Fibroblast of the conjunctiva (primary cell): ENCODE data around the gene ELFN1.

Experiments used
- DNase-seq: peaks from one replicate; pipeline ENCODE4 v3.0.0-alpha.2; 2010; ENCODE audit warnings: low read depth

Gene ELFN1

DNA sequence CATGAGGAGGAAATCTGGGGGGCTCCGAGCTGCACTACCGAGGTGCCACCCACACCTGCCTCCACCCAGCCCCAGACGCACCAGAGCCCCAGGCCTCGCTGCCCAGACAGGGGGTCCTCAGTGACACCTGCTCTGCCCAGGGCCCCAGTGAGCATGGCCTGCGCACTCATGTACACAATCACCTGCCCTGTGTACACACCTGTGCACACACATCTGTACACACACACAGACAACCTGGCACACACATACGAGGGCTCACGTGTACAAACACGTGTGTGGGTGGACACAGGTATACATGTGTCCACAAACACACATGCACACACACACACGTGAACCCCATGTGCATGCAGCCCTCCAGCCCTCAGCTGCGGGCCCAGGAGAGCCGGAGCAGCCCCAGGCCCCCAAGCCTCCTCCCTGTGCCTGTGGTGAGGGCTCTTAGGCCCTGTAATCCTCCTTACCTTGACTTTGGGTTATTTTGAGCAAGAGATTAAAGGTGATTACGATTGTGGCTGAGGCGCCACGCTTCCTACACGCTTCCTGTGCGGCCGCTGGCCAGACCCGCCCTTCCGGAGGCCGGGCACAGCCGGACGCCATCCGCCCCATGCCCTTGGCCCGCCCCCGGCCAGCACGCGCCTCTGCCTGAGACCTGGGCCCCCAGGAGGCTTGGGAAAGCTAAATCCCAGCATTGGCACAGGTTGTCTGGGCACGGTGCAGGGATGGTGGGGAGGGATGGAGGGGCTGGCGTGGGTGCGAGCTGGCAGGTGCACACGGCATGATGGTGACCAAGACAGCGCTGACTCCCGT is 71.9 kb downstream of the ELFN1 start:
- DNase-seq, result no peak

DNA sequence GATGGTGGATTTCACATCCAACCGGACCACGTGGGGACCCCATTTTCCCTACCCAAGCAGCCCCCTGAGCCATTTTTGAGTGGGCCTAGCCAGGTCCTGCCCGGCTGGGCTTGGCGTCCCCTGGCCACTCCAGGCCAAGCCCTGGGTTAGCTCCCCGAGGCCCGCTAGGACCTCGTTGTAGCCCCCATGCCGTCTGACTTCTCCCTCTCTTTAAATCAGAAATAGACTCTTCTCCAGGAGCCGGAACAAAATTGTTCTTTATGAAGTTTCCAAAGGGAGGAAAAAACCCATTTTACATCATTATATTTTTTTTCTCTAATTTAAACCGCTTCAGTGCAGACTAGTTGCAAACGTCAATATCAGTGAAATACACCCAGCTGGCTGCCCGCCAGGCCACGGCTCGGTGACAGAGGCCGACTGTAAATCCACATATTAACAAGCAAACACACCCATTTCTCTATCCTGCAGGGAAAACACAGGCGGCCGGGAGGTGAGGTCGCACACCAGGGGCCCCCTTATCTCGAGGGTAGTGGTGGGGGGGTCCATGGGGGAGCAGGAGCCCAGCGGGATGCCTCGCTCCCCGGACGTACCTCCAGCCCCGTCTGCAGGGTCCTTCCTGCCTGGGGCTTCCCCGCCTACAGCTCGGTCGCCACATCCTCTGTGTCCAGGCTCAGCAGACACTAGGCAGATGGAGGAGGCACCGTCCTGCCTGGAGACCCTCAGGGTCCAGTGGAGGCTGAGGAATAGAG is 72.7 kb downstream of the ELFN1 start:
- no peak for DNase-seq

DNA sequence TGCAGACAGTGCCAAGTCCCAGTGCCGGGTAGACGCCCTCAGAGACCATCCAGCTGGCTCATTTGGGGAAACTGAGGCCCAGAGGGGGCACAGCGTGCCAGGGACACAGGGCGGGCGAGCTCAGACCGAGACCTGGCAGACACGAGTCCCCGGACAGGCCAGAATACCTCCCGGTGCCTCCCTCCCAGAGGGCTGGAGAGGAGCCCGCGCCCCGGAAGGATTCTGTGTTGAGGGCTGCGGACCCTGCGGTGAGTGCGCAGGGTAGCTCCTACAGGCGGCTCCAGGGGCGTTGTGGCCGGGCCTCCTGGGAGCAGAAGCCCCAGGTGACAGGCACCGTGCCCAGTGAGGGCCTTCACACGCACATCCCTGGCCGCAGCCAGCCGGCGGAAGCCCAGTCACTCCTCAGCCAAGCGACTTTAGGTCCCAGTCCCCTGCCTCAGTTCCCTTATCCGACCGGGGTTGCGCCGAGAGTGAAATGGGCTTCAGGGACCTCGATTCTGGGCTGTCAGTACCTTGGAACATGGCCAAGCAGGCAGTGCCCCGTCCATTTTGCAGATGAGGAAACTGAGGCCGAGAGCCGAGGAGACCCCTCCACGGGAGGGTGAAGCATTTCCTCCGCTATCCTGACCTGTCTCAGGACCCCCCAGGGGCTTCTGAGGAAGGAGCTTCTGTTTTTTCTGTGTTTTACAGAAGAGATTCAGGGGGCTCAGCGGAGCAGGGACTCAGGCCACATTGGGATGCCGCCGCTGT is 73.6 kb downstream of the ELFN1 start:
- no peak for DNase-seq

DNA sequence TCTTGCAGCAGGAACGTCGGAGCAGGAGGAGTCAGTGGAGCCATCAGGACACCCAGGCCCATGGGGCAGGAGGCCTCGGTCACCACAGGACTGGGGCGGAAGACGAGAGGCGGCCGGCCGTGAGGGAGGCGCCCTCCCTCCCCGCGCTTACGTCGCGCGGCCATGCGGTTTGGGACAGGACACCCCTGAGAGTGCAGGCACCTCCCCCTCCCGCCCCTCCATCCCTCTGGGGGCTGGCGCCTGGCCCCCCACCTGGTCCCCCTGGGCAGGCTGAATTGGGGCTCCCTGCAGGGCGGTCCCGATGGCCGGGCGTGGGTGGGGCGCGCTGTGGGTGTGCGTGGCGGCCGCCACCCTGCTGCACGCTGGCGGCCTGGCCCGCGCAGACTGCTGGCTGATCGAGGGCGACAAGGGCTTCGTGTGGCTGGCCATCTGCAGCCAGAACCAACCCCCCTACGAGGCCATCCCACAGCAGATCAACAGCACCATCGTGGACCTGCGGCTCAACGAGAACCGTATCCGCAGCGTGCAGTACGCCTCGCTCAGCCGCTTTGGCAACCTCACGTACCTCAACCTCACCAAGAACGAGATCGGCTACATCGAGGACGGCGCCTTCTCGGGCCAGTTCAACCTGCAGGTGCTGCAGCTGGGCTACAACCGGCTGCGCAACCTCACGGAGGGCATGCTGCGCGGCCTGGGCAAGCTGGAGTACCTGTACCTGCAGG is 74.4 kb downstream of the ELFN1 start:
- no peak for DNase-seq

DNA sequence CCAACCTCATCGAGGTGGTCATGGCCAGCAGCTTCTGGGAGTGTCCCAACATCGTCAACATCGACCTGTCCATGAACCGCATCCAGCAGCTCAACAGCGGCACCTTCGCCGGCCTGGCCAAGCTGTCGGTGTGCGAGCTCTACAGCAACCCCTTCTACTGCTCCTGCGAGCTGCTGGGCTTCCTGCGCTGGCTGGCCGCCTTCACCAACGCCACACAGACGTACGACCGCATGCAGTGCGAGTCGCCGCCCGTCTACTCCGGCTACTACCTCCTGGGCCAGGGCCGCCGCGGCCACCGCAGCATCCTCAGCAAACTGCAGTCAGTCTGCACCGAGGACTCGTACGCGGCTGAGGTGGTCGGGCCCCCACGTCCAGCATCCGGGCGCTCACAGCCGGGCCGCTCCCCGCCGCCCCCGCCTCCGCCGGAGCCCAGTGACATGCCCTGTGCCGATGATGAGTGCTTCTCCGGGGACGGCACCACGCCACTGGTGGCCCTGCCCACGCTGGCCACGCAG is 75.0 kb downstream of the ELFN1 start:
- no peak for DNase-seq

DNA sequence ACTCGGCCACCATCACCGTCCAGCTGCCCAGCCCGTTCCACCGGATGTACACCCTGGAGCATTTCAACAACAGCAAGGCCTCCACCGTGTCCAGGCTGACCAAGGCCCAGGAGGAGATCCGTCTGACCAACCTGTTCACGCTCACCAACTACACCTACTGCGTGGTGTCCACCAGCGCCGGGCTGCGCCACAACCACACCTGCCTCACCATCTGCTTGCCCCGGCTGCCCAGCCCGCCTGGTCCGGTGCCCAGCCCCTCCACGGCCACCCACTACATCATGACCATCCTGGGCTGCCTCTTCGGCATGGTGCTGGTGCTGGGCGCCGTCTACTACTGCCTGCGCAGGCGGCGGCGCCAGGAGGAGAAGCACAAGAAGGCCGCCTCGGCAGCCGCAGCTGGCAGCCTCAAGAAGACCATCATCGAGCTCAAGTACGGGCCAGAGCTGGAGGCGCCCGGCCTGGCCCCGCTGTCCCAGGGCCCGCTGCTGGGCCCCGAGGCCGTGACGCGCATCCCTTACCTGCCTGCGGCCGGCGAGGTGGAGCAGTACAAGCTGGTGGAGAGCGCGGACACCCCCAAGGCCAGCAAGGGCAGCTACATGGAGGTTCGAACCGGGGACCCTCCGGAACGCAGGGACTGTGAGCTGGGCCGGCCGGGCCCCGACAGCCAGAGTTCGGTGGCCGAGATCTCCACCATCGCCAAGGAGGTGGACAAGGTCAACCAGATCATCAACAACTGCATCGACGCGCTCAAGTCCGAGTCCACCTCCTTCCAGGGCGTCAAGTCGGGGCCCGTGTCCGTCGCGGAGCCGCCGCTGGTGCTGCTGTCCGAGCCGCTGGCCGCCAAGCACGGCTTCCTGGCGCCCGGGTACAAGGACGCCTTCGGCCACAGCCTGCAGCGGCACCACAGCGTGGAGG is 75.8 kb downstream of the ELFN1 start:
- DNase-seq, result no peak

DNA sequence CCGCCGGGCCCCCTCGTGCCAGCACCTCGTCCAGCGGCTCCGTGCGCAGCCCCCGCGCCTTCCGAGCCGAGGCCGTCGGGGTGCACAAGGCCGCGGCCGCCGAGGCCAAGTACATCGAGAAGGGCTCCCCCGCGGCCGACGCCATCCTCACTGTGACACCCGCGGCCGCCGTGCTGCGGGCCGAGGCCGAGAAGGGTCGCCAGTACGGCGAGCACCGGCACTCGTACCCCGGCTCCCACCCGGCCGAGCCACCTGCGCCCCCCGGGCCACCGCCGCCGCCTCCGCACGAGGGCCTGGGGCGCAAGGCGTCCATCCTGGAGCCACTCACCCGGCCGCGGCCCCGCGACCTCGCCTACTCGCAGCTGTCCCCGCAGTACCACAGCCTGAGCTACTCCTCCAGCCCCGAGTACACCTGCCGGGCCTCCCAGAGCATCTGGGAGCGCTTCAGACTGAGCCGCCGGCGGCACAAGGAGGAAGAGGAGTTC is 76.5 kb downstream of the ELFN1 start:
- no peak for DNase-seq

DNA sequence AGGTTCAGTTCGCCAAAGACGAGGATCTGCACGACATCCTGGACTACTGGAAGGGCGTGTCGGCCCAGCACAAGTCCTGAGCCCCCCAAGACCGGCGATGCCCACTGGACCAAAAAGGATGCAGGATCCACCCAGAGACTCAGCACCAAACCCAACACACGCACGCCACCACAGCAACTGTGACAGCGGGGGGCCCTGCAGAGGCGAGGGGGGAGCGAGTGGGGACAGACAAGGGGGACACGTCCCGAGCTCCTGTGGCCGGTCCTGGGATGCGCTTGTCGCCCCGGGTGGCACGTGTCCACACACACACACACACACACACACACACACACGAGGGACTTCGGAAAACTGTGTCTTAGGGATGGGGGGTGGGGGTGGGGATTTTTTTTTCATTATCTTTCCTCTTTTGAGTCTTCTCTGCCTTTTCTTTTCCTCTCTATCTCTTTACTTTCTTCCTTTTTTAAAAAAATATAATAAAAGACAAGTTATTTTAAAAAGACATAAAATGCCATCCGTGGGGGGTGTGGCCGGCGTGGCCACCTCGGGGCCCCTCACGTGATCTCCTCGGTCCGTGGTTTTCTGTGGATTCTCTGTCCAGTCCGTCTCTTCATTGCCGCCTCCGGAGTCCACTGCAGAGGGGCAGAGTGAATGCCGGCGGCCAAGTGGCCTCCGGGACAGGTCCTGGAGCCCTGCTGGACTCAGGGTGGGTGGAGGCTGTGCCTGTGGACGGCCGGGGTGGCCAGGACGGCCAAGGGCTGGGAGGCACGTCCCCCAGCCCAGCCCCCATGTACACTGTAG is 77.1 kb downstream of the ELFN1 start:
- DNase-seq, result no peak

DNA sequence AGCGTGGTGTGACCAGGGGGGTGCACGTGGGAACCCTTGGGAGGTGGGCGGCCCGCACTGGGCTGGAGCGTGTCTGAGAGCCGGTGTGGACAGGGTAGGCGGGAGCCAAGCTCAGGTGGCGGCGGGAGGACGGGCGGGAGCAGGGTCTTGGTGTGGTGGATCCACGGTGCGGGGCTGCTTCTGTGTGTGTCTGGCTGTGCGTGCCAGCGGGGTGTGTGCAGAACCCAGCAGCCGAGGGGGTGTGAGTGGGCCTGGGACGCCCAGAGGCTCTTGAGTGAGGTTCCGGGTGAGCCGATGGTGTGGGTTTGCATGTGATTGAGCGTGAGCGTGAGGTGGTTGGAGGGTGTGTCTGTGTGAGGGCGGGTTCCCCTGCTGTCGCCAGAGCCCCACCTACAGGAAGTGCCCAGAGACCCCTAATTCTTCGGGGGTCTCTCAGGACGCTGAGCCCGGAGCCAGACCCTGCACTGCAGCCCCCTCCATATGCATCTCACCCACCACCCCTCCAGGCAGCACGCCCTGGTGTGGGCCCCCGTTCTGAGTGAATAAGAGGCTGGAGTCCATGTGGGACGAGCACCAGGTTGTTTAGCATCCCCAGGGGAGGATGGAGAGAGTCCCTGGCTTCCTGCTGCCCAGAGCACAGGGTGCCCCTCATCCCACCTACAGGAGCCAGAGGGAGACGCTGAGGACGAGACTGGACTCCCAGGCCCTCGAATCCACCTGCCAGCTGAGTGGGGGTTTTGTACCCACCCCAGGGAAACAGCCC is 78.2 kb downstream of the ELFN1 start:
- no peak for DNase-seq

DNA sequence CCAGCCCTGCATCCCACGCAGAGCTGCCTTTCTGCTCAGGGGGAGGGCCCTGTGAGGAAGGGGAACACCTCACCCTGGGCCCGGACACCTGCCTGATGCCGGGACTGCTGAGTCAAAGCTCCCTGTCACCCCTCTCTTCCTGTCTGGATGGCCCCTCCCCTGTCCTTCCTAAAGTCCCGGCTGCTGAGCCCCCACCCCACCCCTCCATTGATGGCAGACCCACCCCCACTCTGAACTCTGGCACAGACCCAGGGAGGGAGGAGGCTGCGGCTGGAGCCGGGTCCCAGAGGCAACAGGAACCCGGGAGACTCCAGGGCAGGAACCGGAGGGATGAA is 78.7 kb downstream of the ELFN1 start:
- no peak for DNase-seq

DNA sequence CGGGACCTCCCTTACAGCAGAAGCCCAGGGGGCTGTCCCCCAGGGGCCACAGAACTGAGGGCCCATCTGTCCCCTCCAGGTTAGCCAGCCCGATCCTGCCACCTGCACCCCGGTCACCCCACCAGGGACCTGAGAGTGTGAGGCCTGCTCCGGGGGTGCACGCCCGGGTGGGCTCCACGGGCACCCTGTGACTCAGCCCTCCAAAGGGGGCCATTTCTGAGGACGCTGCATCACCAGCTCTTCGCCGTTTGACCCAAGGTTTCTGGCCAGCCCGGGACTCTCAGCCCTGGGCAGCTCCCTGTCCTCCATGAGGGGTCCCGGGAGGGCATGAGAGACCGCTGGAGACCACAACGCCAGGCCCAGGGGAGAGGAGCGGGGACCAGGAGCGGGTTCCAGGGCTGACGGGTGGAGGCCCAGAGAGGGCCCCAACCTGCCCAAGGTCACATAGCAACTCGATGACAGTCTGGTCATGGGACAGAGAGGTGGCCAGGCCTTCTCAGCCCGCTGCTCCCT is 79.3 kb downstream of the ELFN1 start:
- no peak for DNase-seq

DNA sequence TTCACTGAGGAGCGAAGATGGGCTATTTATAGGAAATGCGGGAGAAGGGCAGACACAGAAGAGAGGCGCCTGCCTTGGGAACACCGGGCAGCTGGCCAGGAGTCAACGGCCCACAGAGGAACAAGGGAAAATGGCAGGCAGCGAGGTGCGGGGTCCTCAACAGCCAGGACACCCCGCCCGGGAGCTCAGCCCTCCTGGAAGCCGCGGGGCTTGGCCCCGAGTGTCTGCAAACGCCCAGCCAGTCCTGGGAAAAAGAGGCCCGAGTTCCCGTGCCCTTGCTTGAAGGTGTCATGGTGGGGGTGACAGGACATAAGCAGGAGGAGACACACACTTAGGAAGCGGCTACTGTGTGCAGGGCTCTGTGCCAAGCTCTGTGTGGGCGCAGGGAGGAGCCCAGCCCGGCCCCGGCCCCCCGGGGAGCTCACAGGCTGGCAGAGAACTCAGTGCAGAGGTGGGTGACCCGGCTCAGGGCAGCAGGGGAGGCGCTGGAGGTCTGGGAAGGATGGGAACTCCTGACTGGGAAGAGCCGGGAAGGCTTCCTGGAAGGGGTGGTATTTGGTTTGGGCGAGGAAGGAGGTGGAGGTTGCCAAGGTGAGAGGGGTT is 79.9 kb downstream of the ELFN1 start:
- no peak for DNase-seq

DNA sequence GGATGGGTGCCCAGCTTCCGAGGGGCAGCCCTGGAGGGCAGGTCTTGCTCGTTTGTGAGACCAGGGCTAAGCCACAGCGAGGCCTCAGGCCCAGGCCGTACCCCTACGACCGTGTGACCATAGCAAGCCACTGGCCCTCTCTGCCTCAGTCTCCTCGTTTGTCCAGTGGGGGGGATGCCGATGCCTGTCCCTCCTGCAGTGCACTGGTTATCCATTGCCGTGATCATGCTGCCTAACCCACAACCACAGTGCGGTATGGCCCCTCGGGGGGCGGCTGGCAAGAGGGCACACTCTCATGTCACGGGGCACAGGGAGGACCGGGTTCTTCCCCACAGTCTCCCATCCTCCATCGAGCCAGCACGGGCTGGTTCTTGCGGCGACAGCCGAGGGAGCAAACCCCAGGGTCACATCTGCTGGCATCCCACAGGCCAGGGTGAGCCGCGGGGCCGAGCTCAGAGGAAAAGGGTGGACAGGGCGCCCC is 80.5 kb downstream of the ELFN1 start:
- DNase-seq, result no peak

DNA sequence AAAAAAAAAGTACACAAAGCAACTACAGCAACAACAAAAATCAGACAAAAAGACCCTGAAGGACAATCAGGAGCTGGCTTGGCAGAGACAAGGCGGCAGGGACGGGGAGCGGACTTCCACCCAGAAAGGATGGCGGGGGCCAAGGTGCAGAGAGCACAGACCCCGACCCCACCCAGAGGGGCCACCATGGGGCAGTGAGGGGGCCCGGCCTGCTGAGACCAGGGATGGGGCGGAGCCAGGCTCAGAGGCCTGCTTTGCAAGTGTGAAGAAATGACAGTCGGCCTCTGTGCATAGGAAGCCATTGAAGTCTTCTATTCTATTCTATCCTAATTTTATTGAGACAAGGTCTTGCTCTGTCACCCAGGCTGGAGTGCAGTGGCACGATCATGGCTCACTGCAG is 82.0 kb downstream of the ELFN1 start:
- DNase-seq, result no peak

DNA sequence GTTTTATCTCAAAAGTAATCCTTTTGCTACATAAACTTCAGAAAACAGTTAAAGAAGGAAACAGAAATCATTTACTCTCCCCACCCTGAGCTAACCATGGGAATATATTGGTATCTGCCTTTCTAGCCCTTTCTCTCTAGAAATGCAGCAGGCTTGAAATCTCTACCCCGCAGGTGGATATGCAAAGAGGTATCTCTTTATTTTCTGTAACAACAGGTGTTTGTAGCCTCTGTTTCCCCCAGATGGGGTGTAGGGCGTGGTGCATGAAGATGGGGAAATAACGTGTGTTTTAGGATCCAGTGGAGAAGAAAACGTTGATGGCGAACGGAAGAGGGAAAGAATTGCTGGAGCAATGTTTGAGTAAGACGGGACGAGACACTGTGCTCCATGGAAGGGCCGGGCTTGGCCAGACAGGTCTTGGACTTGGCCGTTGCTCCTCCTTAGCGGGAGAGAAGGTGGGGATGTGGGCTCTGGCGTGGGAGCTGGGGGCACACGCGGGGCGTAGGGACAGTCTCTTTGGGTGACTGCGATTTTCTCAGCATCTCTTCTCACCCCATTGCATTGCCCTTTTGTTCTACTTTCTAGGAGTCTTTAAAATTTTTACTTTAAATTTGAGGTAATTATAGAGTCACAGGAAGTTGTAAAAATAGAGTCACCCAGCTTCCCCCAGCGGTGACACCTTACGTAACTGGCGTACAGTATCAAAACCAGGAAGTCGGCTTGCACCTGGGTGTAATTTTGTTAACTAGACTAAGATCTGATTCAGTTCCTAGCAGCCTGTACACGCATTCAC is 82.9 kb downstream of the ELFN1 start:
- DNase-seq, result no peak

DNA sequence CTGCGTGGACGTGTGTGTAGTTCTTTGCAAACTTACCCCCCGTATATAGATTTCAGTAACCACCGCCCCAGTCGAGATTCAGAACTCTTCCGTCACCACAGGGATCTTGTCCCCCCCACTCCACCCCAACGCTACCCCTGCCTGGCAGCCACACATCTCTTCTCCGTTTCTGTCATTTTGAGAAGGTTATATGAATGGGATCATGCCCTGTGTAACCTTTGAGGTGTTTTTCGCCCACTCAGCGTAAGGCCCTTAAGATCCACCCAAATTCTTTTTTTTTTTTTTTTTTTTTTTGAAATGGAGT is 83.4 kb downstream of the ELFN1 start:
- no peak for DNase-seq

DNA sequence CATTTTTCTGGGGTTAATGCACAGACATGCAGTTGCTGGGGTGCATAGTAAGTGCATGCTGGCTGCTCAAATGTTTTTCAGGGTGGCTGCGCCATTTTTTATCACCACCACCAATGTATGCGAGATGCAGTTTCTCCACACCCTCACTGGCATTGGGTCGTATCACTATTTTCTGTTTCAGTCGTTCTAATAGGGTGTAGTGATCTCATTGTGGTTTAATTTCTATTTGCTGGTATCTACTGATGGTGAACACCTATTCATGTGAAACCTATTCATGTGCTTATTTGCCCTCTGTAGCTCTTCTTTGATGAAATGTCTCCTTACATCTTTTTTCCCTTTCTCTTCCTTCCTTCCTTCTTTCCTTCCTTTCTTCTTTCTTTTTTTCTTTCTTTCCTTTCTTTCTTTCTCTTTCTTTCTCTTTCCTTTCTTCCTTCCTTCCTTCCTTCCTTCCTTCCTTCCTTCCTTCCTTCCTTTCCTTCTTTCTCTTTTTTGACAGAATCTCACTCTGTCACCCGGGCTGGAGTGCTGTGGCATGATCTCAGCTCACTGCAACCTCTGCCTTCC is 84.3 kb downstream of the ELFN1 start:
- no peak for DNase-seq
